ES-I3 (cell line): ENCODE data around the gene PSTK.
A peak's percentile ranks its signal among the peaks of the same experiment; 100 is the strongest.

Source experiments
- H3K36me3 ChIP-seq: 2 replicates; pipeline ENCODE4 v1.6.1; 2013; ENCODE audit warnings: mild to moderate bottlenecking, low read length, control low read depth, moderate library complexity; ENCODE audit not compliant: insufficient read depth
- H3K4me1 ChIP-seq: 2 replicates; pipeline ENCODE4 v1.6.1; 2013; ENCODE audit warnings: mild to moderate bottlenecking, control low read depth, low read length; ENCODE audit not compliant: insufficient read depth
- H3K9ac ChIP-seq: 2 replicates; pipeline ENCODE4 v1.6.1; 2013; ENCODE audit warnings: low read depth, mild to moderate bottlenecking, low read length, moderate library complexity
- H3K9me3 ChIP-seq: 2 replicates; pipeline ENCODE4 v1.6.1; 2013; ENCODE audit warnings: mild to moderate bottlenecking, low read length, moderate library complexity; ENCODE audit not compliant: control insufficient read depth, insufficient read depth

The PSTK gene

GRCh38 chr10:123000155-123000554 is 20.0 kb downstream of the PSTK start:
- Histone ChIP-seq H3K4me1 (no peaks in the 10 kb centered on the region), H3K9ac (no peak overlapping the region)

GRCh38 chr10:123001370-123001769 is 21.2 kb downstream of the PSTK start:
- Histone ChIP-seq H3K4me1 (no peaks in the 10 kb centered on the region), H3K36me3 (no peaks in the 10 kb centered on the region), H3K9ac (no peak overlapping the region), H3K9me3 (no peaks in the 10 kb centered on the region)

More at GRCh38 chr10:123000155-123000554, 20.0 kb downstream of the PSTK start:
- no peaks in the 10 kb centered on the region for H3K36me3 ChIP-seq
- no peaks in the 10 kb centered on the region for H3K9me3 ChIP-seq

- Histone ChIP-seq H3K9ac (no peak overlapping the region), H3K4me1 (no peaks in the 10 kb centered on the region), H3K36me3 (no peaks in the 10 kb centered on the region), H3K9me3 (no peaks in the 10 kb centered on the region)
Measured at GRCh38 chr10:123004298-123004697, 24.1 kb downstream of the PSTK start.

- H3K4me1 ChIP-seq: no peaks in the 10 kb centered on the region
- H3K9me3 ChIP-seq: no peaks in the 10 kb centered on the region
- peak overlapping the region; percentile 86 for H3K9ac ChIP-seq
- H3K36me3 ChIP-seq: no peaks in the 10 kb centered on the region
Measured at GRCh38 chr10:123007558-123008354, 27.6 kb downstream of the PSTK start.

- Histone ChIP-seq H3K9me3 (no peaks in the 10 kb centered on the region), H3K4me1 (no peaks in the 10 kb centered on the region), H3K9ac (peak within 1 kb of the TSS; percentile 86), H3K36me3 (no peaks in the 10 kb centered on the region)
Measured at GRCh38 chr10:123008355-123009104, 28.3 kb downstream of the PSTK start, which contains the start of the genes ACADSB and IKZF5. ACADSB (plus strand) TSS chr10:123009006; CDS start chr10:123009030, 24 bp downstream. IKZF5 (minus strand) TSS chr10:123008795; CDS start chr10:122998625, 10,170 bp downstream.

GRCh38 chr10:123009105-123009820 is 29.1 kb downstream of the PSTK start:
- H3K36me3 ChIP-seq: no peaks in the 10 kb centered on the region
- H3K9ac ChIP-seq: peak overlapping the region; percentile 85
- H3K4me1 ChIP-seq: no peaks in the 10 kb centered on the region
- no peaks in the 10 kb centered on the region for H3K9me3 ChIP-seq

GRCh38 chr10:123011987-123012386 is 31.8 kb downstream of the PSTK start:
- Histone ChIP-seq H3K9ac (no peak overlapping the region), H3K9me3 (no peaks in the 10 kb centered on the region), H3K36me3 (no peaks in the 10 kb centered on the region), H3K4me1 (no peaks in the 10 kb centered on the region)

GRCh38 chr10:123013456-123014419 is 33.5 kb downstream of the PSTK start:
- H3K9ac ChIP-seq: no peak overlapping the region
- H3K36me3 ChIP-seq: no peaks in the 10 kb centered on the region
- H3K9me3 ChIP-seq: no peaks in the 10 kb centered on the region
- peaks cover 7% of the 10 kb centered on the region; the same call in 1 of the 2 replicates for H3K4me1 ChIP-seq

GRCh38 chr10:123014772-123015171 is 34.6 kb downstream of the PSTK start:
- H3K4me1 ChIP-seq: peaks cover 14% of the 10 kb centered on the region; the same call in 1 of the 2 replicates
- no peaks in the 10 kb centered on the region for H3K9me3 ChIP-seq
- H3K36me3 ChIP-seq: no peaks in the 10 kb centered on the region
- no peak overlapping the region for H3K9ac ChIP-seq

GRCh38 chr10:123016228-123016627 is 36.0 kb downstream of the PSTK start:
- Histone ChIP-seq H3K9me3 (no peaks in the 10 kb centered on the region), H3K9ac (no peak overlapping the region), H3K36me3 (no peaks in the 10 kb centered on the region), H3K4me1 (peaks cover 22% of the 10 kb centered on the region)

GRCh38 chr10:123017421-123018165 is 37.4 kb downstream of the PSTK start:
- H3K4me1 ChIP-seq: peaks cover 22% of the 10 kb centered on the region
- no peak overlapping the region; the same call in 1 of the 2 replicates for H3K9ac ChIP-seq
- no peaks in the 10 kb centered on the region for H3K9me3 ChIP-seq
- H3K36me3 ChIP-seq: no peaks in the 10 kb centered on the region

- peaks cover 22% of the 10 kb centered on the region for H3K4me1 ChIP-seq
- no peak overlapping the region for H3K9ac ChIP-seq
- no peaks in the 10 kb centered on the region for H3K9me3 ChIP-seq
- no peaks in the 10 kb centered on the region for H3K36me3 ChIP-seq
Measured at GRCh38 chr10:123018531-123018930, 38.3 kb downstream of the PSTK start.

GRCh38 chr10:123019264-123019663 is 39.1 kb downstream of the PSTK start:
- no peak overlapping the region for H3K9ac ChIP-seq
- no peaks in the 10 kb centered on the region for H3K9me3 ChIP-seq
- H3K36me3 ChIP-seq: no peaks in the 10 kb centered on the region
- peaks cover 22% of the 10 kb centered on the region for H3K4me1 ChIP-seq
